Fibroblast of the conjunctiva (primary cell): Measurements from ENCODE around the gene MED13L.
A peak's percentile ranks its signal among the peaks of the same experiment; 100 is the strongest.

ENCODE experiments used
- DNase-seq: peaks from one replicate; pipeline ENCODE4 v3.0.0-alpha.2; 2010; ENCODE audit warnings: low read depth

MED13L gene

GRCh38 chr12:116089080-116089479 lies 188.4 kb downstream of the MED13L start:
- no peak for DNase-seq

- DNase-seq: no peak
Measured at GRCh38 chr12:116087962-116088361, 189.5 kb downstream of the MED13L start.

- no peak for DNase-seq
Measured at GRCh38 chr12:116087399-116087798, 190.1 kb downstream of the MED13L start.

- DNase-seq: no peak
Measured at GRCh38 chr12:116080415-116080814, 197.1 kb downstream of the MED13L start.

DNA sequence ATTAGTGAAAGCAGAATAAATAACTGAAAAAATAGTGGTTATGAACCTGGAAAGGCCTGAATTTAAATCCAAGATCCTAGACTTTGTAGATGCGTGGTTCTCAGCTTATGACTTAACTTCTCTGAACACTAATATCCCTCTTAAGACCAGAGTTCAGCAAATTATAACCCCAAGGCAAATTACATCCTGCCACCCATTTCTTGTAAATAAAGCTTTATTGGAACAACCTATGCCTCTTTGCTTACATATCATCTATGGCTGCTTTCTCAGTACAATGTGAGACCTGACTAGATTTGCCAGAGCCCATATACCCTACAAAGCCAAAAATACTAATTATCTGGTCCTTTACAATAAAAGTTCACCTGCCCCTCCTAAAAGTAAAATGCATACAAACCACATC lies 199.1 kb downstream of the MED13L start:
- DNase-seq: no peak

- DNase-seq: no peak
Measured at GRCh38 chr12:116077431-116077830, 200.1 kb downstream of the MED13L start.

DNA sequence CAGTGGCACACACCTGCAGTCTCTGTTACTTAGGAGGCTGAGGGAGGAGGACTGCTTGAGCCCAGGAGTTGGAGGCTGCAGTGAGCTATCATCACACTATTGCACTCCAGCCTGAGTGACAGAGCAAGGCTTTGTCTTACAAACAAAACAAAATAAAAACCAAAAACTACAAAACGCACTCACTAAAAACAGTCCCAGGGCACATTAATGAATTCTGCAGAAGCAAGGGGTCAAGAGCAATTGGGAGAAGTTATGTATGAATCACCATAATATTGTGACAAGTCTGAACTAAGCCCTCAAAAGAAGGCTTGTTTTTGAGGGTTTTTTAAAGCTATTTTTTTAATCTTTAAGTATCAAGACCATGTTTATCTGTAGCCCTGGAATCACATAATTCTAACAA lies 201.1 kb downstream of the MED13L start:
- DNase-seq: no peak

DNA sequence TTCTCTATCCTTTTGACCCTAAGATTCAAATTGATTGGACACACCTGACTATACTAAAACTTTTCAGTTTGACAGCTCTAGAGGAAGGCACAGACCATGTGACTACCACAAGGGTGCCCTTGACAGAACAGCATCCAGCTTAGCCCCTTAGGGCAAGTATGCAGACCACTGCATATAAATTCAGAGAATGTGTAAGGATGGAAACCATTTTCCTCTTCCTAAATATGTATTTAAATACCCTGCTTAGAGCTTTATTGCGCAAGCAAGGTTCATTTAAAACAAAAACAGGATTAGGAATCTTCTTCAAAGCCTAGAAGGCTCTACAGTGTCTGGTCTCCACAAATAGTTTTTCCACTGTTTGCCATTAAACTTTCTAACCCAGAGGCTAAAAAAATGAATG lies 202.8 kb downstream of the MED13L start:
- no peak for DNase-seq

- DNase-seq: no peak
Measured at GRCh38 chr12:116071555-116072230, 205.8 kb downstream of the MED13L start.

GRCh38 chr12:116070444-116070843 lies 207.0 kb downstream of the MED13L start:
- DNase-seq: no peak

- DNase-seq: no peak
Measured at GRCh38 chr12:116069943-116070342, 207.6 kb downstream of the MED13L start.

- DNase-seq: no peak
Measured at GRCh38 chr12:116068853-116069252, 208.6 kb downstream of the MED13L start.

DNA sequence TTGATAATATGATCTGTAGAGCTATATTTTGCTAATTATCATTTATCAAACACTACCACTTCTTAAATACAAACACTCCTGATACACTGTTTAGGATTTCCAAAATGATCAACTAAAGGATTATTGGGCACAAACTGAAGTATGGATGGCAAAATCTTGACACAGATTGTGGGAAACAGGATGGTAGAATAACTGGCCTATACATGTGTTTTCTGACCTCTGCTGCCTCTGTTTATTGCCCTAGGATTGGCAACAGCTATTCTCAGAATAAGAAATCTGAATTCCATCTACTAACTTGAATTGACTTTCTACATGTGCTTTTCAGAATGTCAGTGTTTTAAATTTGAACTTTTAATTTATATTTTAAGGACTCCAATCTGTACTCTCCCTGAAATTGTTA lies 209.1 kb downstream of the MED13L start:
- no peak for DNase-seq

GRCh38 chr12:116067892-116068291 lies 209.6 kb downstream of the MED13L start:
- DNase-seq: no peak

- peak; percentile 32 for DNase-seq
Measured at GRCh38 chr12:116066381-116067230, 210.9 kb downstream of the MED13L start.

GRCh38 chr12:116065606-116066005 lies 211.9 kb downstream of the MED13L start:
- DNase-seq: peak; percentile 26

DNA sequence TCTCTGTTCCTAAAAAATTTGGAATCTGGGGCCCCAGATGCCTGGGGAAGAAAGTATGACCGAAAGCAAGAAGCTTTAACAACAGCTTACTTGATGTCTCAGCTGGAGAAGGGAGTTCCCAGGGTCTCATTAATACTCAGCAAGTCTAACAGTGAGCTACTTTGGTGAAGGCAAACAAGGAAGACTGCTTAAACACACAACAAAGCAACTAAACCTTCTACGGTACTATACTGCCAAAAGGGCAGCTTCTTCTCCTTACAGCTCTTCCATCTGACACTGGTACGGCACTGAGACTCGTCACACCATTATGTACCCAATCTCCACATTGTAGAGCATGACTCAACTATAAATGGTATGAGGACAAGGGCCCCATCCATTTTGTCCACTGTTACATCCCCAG lies 213.0 kb downstream of the MED13L start:
- DNase-seq: no peak

- no peak for DNase-seq
Measured at GRCh38 chr12:116062698-116063097, 214.8 kb downstream of the MED13L start.

- no peak for DNase-seq
Measured at GRCh38 chr12:116060764-116061163, 216.7 kb downstream of the MED13L start.

- no peak for DNase-seq
Measured at GRCh38 chr12:116059904-116060303, 217.6 kb downstream of the MED13L start.

DNA sequence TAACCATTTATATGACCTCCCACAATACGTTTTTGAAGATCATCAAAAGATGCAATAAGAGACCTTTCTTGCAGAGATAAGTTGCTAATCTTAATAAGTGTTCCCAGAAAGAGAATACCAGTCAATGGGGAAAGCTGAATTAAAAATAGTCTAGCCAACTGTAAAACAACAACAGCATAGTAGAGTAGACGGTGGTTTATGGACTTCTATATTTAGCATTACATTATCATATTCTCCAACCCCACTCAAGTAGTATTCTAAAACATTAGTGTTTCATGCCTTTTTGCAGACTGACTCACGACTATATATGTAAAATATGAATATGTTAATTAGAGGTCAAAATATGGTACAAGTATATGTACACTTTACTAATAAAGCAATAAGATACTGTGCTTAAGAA lies 218.9 kb downstream of the MED13L start:
- DNase-seq: no peak

GRCh38 chr12:116057356-116057755 lies 220.1 kb downstream of the MED13L start:
- DNase-seq: no peak

DNA sequence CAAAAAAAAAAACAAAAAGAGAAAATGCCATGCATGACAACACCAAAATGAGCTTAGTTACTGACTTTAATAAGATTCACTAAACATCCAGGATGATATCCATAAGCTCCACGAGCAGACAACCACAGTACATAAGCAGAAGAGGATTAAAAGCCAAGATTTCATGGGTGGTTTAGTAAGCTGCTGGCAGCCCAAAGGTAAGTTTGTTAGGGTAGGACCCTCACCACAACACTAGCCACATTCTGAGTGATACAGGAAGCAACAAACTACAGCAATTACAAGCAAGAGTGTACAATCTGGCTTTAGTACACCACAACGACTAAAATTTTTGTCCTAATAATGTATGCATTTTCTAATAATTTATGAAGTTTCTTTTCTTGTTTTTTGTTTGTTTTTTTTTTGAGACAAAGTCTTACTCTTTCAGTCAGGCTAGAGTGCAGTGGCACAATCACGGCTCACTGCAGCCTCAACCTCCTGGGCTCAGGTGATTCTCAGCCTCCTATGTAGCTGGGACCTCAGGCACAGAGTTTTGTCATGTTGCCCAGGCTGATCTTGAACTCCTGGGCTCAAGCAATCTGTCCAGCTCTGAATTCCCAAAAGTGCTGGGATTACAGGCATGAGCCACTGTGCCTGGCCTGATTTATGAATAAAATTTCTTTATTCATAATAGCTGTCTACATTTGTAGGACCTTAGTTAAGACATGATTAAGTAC lies 221.4 kb downstream of the MED13L start:
- DNase-seq: no peak
